Mesenchymal stem cell (in vitro differentiated cells and primary cell): ENCODE results near the gene ZKSCAN3.

ENCODE experiments used
- DNase-seq: peaks from one replicate; pipeline ENCODE4 v3.0.0-alpha.2; 2013
- H2AFZ ChIP-seq: one replicate; pipeline ENCODE4 v1.6.1; 2013; ENCODE audit warnings: low read depth, mild to moderate bottlenecking, control low read depth, inconsistent platforms, low read length, moderate library complexity
- H2AK5ac ChIP-seq: 2 replicates; pipeline ENCODE4 v1.6.1; 2013; ENCODE audit warnings: low read length, moderate library complexity, mild to moderate bottlenecking, inconsistent platforms; ENCODE audit not compliant: severe bottlenecking
- H2BK120ac ChIP-seq: one replicate; pipeline ENCODE4 v1.6.1; 2013; ENCODE audit warnings: low read depth, mild to moderate bottlenecking, inconsistent platforms, low read length, moderate library complexity
- H2BK12ac ChIP-seq, 2 experiments: one replicate each; pipeline ENCODE4 v1.6.1; 2013; ENCODE audit warnings: inconsistent platforms in 2 of 2, low read length in 2 of 2, mild to moderate bottlenecking in 2 of 2, moderate library complexity in 2 of 2, control low read depth in 1 of 2
- H2BK15ac ChIP-seq: one replicate; pipeline ENCODE4 v1.6.1; 2013; ENCODE audit warnings: mild to moderate bottlenecking, low read depth, inconsistent platforms; ENCODE audit not compliant: poor library complexity, severe bottlenecking
- H2BK5ac ChIP-seq: 2 replicates; pipeline ENCODE4 v1.6.1; 2013; ENCODE audit warnings: low read depth, mild to moderate bottlenecking, low read length, control low read depth, inconsistent platforms; ENCODE audit not compliant: poor library complexity, severe bottlenecking
- H3K14ac ChIP-seq, 2 experiments: one replicate each; pipeline ENCODE4 v1.6.1; 2013; ENCODE audit warnings: inconsistent platforms in 2 of 2, low read length in 2 of 2, control low read depth in 1 of 2, mild to moderate bottlenecking in 1 of 2, moderate library complexity in 1 of 2
- H3K18ac ChIP-seq, 2 experiments: one replicate each; pipeline ENCODE4 v1.6.1; 2013; ENCODE audit warnings: inconsistent platforms in 2 of 2, low read length in 2 of 2, control low read depth in 1 of 2, low read depth in 1 of 2, mild to moderate bottlenecking in 1 of 2
- H3K23ac ChIP-seq, 2 experiments: one replicate each; pipeline ENCODE4 v1.6.1; 2013; ENCODE audit warnings: inconsistent platforms in 2 of 2, low read length in 2 of 2, mild to moderate bottlenecking in 2 of 2, moderate library complexity in 2 of 2, control low read depth in 1 of 2
- H3K27ac ChIP-seq: 2 replicates; pipeline ENCODE4 v1.5.1; 2013; ENCODE audit warnings: mild to moderate bottlenecking, moderate library complexity, low read length, control low read depth, inconsistent platforms; ENCODE audit not compliant: poor library complexity, severe bottlenecking
- H3K27me3 ChIP-seq, 2 experiments: 2 replicates each; pipeline versions ENCODE4 v1.6.1 to v1.7.0; 2013; ENCODE audit warnings: low read length in 2 of 2, mild to moderate bottlenecking in 2 of 2, moderate library complexity in 2 of 2, control low read depth in 1 of 2, inconsistent platforms in 1 of 2; ENCODE audit not compliant: control insufficient read depth in 1 of 2, insufficient read depth in 1 of 2
- H3K36me3 ChIP-seq, 2 experiments: 2 replicates each; pipeline versions ENCODE4 v1.6.1 to v1.7.0; 2013; ENCODE audit warnings: low read length in 2 of 2, control low read depth in 1 of 2, inconsistent platforms in 1 of 2, low read depth in 1 of 2, mild to moderate bottlenecking in 1 of 2; ENCODE audit not compliant: insufficient read depth in 2 of 2, control insufficient read depth in 1 of 2
- H3K4ac ChIP-seq, 2 experiments: one replicate each; pipeline ENCODE4 v1.6.1; 2013; ENCODE audit warnings: inconsistent platforms in 2 of 2, low read length in 2 of 2, mild to moderate bottlenecking in 2 of 2, moderate library complexity in 2 of 2, control low read depth in 1 of 2, low read depth in 1 of 2
- H3K4me1 ChIP-seq: 2 replicates; pipeline ENCODE4 v1.6.1; 2013; ENCODE audit warnings: low read depth, low read length, control low read depth; ENCODE audit not compliant: control insufficient read depth, insufficient read depth
- H3K4me2 ChIP-seq: 2 replicates; pipeline ENCODE4 v1.6.1; 2013; ENCODE audit warnings: low read length, mild to moderate bottlenecking, inconsistent platforms; ENCODE audit not compliant: poor library complexity, severe bottlenecking
- H3K4me3 ChIP-seq, 2 experiments: 2 replicates each; pipeline versions ENCODE4 v1.5.1 to v1.7.0; 2013; ENCODE audit warnings: low read length in 2 of 2, mild to moderate bottlenecking in 2 of 2, control low read depth in 1 of 2, low read depth in 1 of 2; ENCODE audit not compliant: insufficient read depth in 1 of 2
- H3K79me1 ChIP-seq: replicated peaks from 2 replicates; pipeline ENCODE4 v1.6.1; 2013; ENCODE audit warnings: mild to moderate bottlenecking, control low read depth, low read length, inconsistent platforms; ENCODE audit not compliant: poor library complexity, severe bottlenecking
- H3K9ac ChIP-seq: 2 replicates; pipeline ENCODE4 v1.7.0; 2013; ENCODE audit warnings: mild to moderate bottlenecking, low read length, moderate library complexity
- H3K9me3 ChIP-seq: 2 replicates; pipeline ENCODE4 v1.7.0; 2013; ENCODE audit warnings: mild to moderate bottlenecking, low read length; ENCODE audit not compliant: control insufficient read depth
- H4K8ac ChIP-seq: one replicate; pipeline ENCODE4 v1.6.1; 2013; ENCODE audit warnings: inconsistent platforms, mild to moderate bottlenecking, low read length, moderate library complexity
- H4K91ac ChIP-seq: one replicate; pipeline ENCODE4 v1.6.1; 2013; ENCODE audit warnings: mild to moderate bottlenecking, low read length, inconsistent platforms
- WGBS: methylation state at CpG from one replicate; pipeline ENCODE4 v1.1.7; 2013; ENCODE audit warnings: mixed read lengths; 5-methylcytosine and 5-hydroxymethylcytosine counted together

ZKSCAN3 gene

GRCh38 chr6:28323813-28324424 lies 25.8 kb upstream of the ZKSCAN3 start:
- no peak overlapping the region for H2BK12ac ChIP-seq
- WGBS = 100% methylated on average over 1 of the region's 1 CpG
- H3K79me1 ChIP-seq = no peaks in the 10 kb centered on the region
- H3K23ac ChIP-seq = no peak overlapping the region
- H2BK120ac ChIP-seq = no peak overlapping the region
- H3K27me3 ChIP-seq = no peaks in the 10 kb centered on the region
- H3K14ac ChIP-seq = no peak overlapping the region
- H3K27ac ChIP-seq = no peak overlapping the region
- H3K18ac ChIP-seq = no peak overlapping the region
- no peak overlapping the region for H3K9ac ChIP-seq
- H2BK15ac ChIP-seq = no peak overlapping the region
- H3K4me1 ChIP-seq = no peaks in the 10 kb centered on the region
- H3K4me2 ChIP-seq = no peak overlapping the region
- no peak overlapping the region for H2BK5ac ChIP-seq
- peaks cover 6 to 15% of the 10 kb centered on the region in 2 experiments for H3K36me3 ChIP-seq
- H2AK5ac ChIP-seq = no peak overlapping the region
- DNase-seq = no peak
- peaks cover 40% of the 10 kb centered on the region for H3K9me3 ChIP-seq
- H4K91ac ChIP-seq = no peak overlapping the region
- no peak overlapping the region for H2AFZ ChIP-seq
- no peak overlapping the region for H3K4ac ChIP-seq
- no peak overlapping the region for H4K8ac ChIP-seq
- no peak overlapping the region for H3K4me3 ChIP-seq

DNA sequence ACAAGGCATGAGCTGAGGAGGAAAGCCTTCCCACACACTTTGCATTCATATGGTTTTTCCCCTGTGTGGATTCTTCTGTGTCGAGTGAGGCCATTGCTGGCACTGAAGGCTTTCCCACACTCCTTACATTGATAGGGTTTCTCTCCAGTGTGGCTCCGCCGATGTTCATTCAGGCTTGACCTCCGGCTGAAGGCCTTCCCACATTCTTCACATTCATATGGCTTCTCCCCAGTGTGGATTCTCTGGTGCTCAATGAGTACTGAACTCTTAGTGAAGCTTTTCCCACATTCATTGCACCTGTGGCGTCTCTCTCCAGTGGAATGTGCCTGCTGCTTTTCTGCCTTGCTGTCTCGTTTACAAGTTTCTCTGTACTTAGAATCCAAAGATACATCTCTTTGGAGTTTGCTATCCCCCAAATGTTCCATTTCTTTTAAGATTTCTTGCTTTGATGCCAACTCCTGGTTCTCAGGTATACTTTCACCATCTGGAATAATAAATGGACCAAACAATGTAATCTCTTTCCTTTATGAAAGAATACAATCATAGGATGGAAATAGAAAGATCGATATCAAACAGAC lies 23.3 kb upstream of the ZKSCAN3 start:
- H2BK15ac ChIP-seq = no peak overlapping the region
- H3K79me1 ChIP-seq = no peaks in the 10 kb centered on the region
- no peak overlapping the region for H3K18ac ChIP-seq
- no peak for DNase-seq
- H3K4me3 ChIP-seq = peak overlapping the region in 1 of 2 experiments; percentile 1
- no peak overlapping the region for H2AFZ ChIP-seq
- H3K4ac ChIP-seq = no peak overlapping the region
- peaks cover 36% of the 10 kb centered on the region for H3K9me3 ChIP-seq
- H3K36me3 ChIP-seq = peaks cover 6 to 15% of the 10 kb centered on the region in 2 experiments
- H3K4me1 ChIP-seq = no peaks in the 10 kb centered on the region
- no peak overlapping the region for H2BK120ac ChIP-seq
- H3K4me2 ChIP-seq = no peak overlapping the region
- no peak overlapping the region for H2BK12ac ChIP-seq
- no peak overlapping the region for H2AK5ac ChIP-seq
- no peak overlapping the region for H3K9ac ChIP-seq
- no peaks in the 10 kb centered on the region for H3K27me3 ChIP-seq
- no peak overlapping the region for H4K8ac ChIP-seq
- H3K14ac ChIP-seq = no peak overlapping the region
- no peak overlapping the region for H3K27ac ChIP-seq
- no peak overlapping the region for H3K23ac ChIP-seq
- H2BK5ac ChIP-seq = no peak overlapping the region
- 88% methylated on average over 7 of the region's 7 CpGs for WGBS
- H4K91ac ChIP-seq = no peak overlapping the region

DNA sequence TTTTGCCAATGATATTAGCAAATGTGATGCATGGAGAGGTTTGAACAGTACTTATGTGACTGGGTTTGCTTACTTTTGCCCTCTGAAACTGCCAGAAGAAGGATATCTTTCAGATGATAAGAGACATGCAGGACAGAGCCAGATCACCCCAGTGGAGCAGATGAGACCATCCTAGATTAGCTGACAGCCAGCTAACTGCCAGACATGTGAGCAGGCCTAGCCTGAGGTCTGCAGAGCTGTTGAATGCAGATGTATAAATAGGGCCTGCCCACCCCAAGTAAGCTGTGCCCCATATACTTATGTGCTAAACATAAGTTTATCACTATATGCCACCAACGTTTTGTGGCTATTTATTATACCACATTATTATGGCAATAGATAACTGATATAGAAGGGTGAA lies 19.7 kb upstream of the ZKSCAN3 start:
- no CpG with 5 or more reads among the region's 1 CpG for WGBS
- Histone ChIP-seq H3K4me2 (no peak overlapping the region), H3K27ac (no peak overlapping the region), H3K9ac (no peak overlapping the region), H3K4me3 (no peak overlapping the region), H3K4me1 (peaks cover 2% of the 10 kb centered on the region), H4K91ac (no peak overlapping the region), H2BK5ac (no peak overlapping the region), H3K14ac (no peak overlapping the region), H2BK12ac (no peak overlapping the region), H3K36me3 (peaks cover 6 to 15% of the 10 kb centered on the region in 2 experiments), H4K8ac (no peak overlapping the region), H2AK5ac (no peak overlapping the region), H2AFZ (no peak overlapping the region), H3K79me1 (no peaks in the 10 kb centered on the region), H3K23ac (no peak overlapping the region), H3K27me3 (no peaks in the 10 kb centered on the region), H3K18ac (no peak overlapping the region), H3K9me3 (peaks cover 30% of the 10 kb centered on the region), H2BK15ac (no peak overlapping the region), H3K4ac (no peak overlapping the region), H2BK120ac (no peak overlapping the region)
- no peak for DNase-seq

DNA sequence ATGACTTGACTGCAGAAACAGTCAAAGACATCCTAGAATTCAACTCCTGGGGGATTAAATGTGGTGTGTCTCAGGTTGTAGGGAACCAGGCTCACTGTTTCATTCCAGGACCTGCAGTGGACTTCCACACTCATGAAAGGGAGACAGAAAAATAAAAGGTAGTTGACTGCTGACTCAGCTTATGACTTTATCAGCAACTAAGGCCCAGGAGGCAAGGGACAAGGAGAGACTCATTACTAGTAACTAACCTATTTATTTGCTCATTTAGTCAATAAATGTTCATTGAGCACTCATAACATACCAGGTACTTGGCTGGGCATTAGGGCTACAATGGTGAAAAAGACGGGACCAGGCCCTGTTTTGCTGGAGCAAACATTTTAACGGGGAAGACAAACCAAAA lies 16.7 kb upstream of the ZKSCAN3 start:
- no peak overlapping the region for H3K4me2 ChIP-seq
- H4K91ac ChIP-seq = no peak overlapping the region
- no peak overlapping the region for H2AK5ac ChIP-seq
- H3K4me3 ChIP-seq = no peak overlapping the region
- DNase-seq = no peak
- H3K23ac ChIP-seq = no peak overlapping the region
- H3K4me1 ChIP-seq = peaks cover 3% of the 10 kb centered on the region
- H2BK15ac ChIP-seq = no peak overlapping the region
- H3K9ac ChIP-seq = no peak overlapping the region
- no peak overlapping the region for H2BK12ac ChIP-seq
- no peak overlapping the region for H3K14ac ChIP-seq
- no peak overlapping the region for H2BK120ac ChIP-seq
- peaks cover 4% of the 10 kb centered on the region for H3K9me3 ChIP-seq
- H3K18ac ChIP-seq = no peak overlapping the region
- H3K27ac ChIP-seq = no peak overlapping the region
- H3K4ac ChIP-seq = no peak overlapping the region
- peaks cover 2% of the 10 kb centered on the region for H3K79me1 ChIP-seq
- H3K36me3 ChIP-seq = no peaks in the 10 kb centered on the region
- no peak overlapping the region for H2AFZ ChIP-seq
- H4K8ac ChIP-seq = no peak overlapping the region
- H2BK5ac ChIP-seq = no peak overlapping the region
- 100% methylated on average over 1 of the region's 2 CpGs for WGBS
- no peaks in the 10 kb centered on the region for H3K27me3 ChIP-seq
